ENCODE data around the gene DIAPH2. TPM values are rescaled to one million over a fixed set of nuclear protein-coding genes. Genes with fewer than 3 reads are reported as not detected.

DIAPH2 gene
- 8.9 and 17.3 TPM in 2 replicates for total RNA-seq

GRCh38 chrX:96684339-96685209, at the start of gene DIAPH2:
Gene DIAPH2 (plus strand): TSS chrX:96684842.

GRCh38 chrX:96883608-96884007, 199.0 kb downstream of the DIAPH2 start, which contains the start of gene RPA4:
Gene RPA4 (plus strand): TSS chrX:96883908. CDS start chrX:96884311, 403 bp downstream.

Other genes starting within 250 kb of the DIAPH2 start
- gene RPA4, start 199.1 kb downstream of the DIAPH2 start, total RNA-seq = 0.34 and 1.4 TPM in 2 replicates